ENCODE data around the gene SSBP4. TPM values are rescaled to one million over a fixed set of nuclear protein-coding genes. Genes with fewer than 3 reads are reported as not detected.

SSBP4 gene
- total and polyA plus RNA-seq, 2 experiments from 2014 or later: 72.6 to 156 TPM

- Histone ChIP-seq H3K4me3 (no peak overlapping the region), H3K9me3 (ENCODE audit: low read depth) (no peaks in the 10 kb centered on the region), H3K27ac (no peak overlapping the region), H2AFZ (no peak overlapping the region), H3K4me2 (no peak overlapping the region), H3K27me3 (no peaks in the 10 kb centered on the region), H3K9me2 (replicated peaks; ENCODE audit: insufficient read depth) (no peaks in the 10 kb centered on the region), H3K79me2 (peaks cover 18% of the 10 kb centered on the region), H3K36me3 (replicated peaks; ENCODE audit: insufficient read depth, low read depth) (no peaks in the 10 kb centered on the region), H4K20me1 (ENCODE audit: insufficient read depth, poor library complexity, severe bottlenecking) (no peaks in the 10 kb centered on the region), H3K4me1 (ENCODE audit: insufficient read depth) (peaks cover 15% of the 10 kb centered on the region)
- no peak for DNase-seq (ENCODE audit: low spot score)
- TF ChIP-seq CTCF (IDR thresholded peaks at IDR 0.05; ENCODE audit: poor library complexity) (no peak), EZH2phosphoT487 (IDR thresholded peaks at IDR 0.05; ENCODE audit: low read depth, severe bottlenecking, unreplicated experiment) (no peak), EZH2 (IDR thresholded peaks at IDR 0.05; ENCODE audit: borderline replicate concordance) (no peak)
Measured at GRCh38 chr19:18389726-18390064, 29.5 kb upstream of the SSBP4 start.

GRCh38 chr19:18390065-18390907 is 28.9 kb upstream of the SSBP4 start:
- Histone ChIP-seq H3K27ac (no peak overlapping the region), H3K4me2 (no peak overlapping the region), H3K79me2 (peaks cover 18% of the 10 kb centered on the region), H3K9me2 (replicated peaks; ENCODE audit: insufficient read depth) (no peaks in the 10 kb centered on the region), H4K20me1 (ENCODE audit: insufficient read depth, poor library complexity, severe bottlenecking) (no peaks in the 10 kb centered on the region), H3K36me3 (replicated peaks; ENCODE audit: insufficient read depth, low read depth) (no peaks in the 10 kb centered on the region), H3K4me1 (ENCODE audit: insufficient read depth) (peaks cover 11% of the 10 kb centered on the region), H3K9me3 (ENCODE audit: low read depth) (no peaks in the 10 kb centered on the region), H2AFZ (no peak overlapping the region), H3K4me3 (no peak overlapping the region), H3K27me3 (no peaks in the 10 kb centered on the region)
- DNase-seq (ENCODE audit: low spot score): no peak
- TF ChIP-seq CTCF (IDR thresholded peaks at IDR 0.05; ENCODE audit: poor library complexity) (no peak), EZH2phosphoT487 (IDR thresholded peaks at IDR 0.05; ENCODE audit: low read depth, severe bottlenecking, unreplicated experiment) (no peak), EZH2 (IDR thresholded peaks at IDR 0.05; ENCODE audit: borderline replicate concordance) (no peak)
- 90% methylated on average over 6 of the region's 6 CpGs for WGBS (ENCODE audit: low lambda C conversion rate, missing lambda C conversion rate)

GRCh38 chr19:18391509-18392075 is 27.6 kb upstream of the SSBP4 start:
- H3K9me2 ChIP-seq (replicated peaks; ENCODE audit: insufficient read depth): no peaks in the 10 kb centered on the region
- TF ChIP-seq EZH2phosphoT487 (IDR thresholded peaks at IDR 0.05; ENCODE audit: low read depth, severe bottlenecking, unreplicated experiment) (no peak), CTCF (IDR thresholded peaks at IDR 0.05; ENCODE audit: poor library complexity) (no peak)
- peaks cover 5% of the 10 kb centered on the region for H3K4me1 ChIP-seq (ENCODE audit: insufficient read depth)
- H3K4me3 ChIP-seq: no peak overlapping the region
- DNase-seq (ENCODE audit: low spot score): no peak
- 86% methylated on average over 8 of the region's 9 CpGs for WGBS (ENCODE audit: low lambda C conversion rate, missing lambda C conversion rate)
- H3K4me2 ChIP-seq: no peak overlapping the region
- H3K27me3 ChIP-seq: no peaks in the 10 kb centered on the region
- H3K79me2 ChIP-seq: peaks cover 14% of the 10 kb centered on the region
- H4K20me1 ChIP-seq (ENCODE audit: insufficient read depth, poor library complexity, severe bottlenecking): no peaks in the 10 kb centered on the region
- no peaks in the 10 kb centered on the region for H3K36me3 ChIP-seq (replicated peaks; ENCODE audit: insufficient read depth, low read depth)
- no peak overlapping the region for H3K27ac ChIP-seq
- H3K9me3 ChIP-seq (ENCODE audit: low read depth): no peaks in the 10 kb centered on the region
- H2AFZ ChIP-seq: no peak overlapping the region

All from hepatocyte (in vitro differentiated cells).